H9 (cell line): ENCODE measurements around the gene FCN2. TPM values are rescaled to one million over a fixed set of nuclear protein-coding genes. Genes with fewer than 3 reads are reported as not detected.

ENCODE experiments used
- DNase-seq: peaks from one replicate; pipeline ENCODE4 v3.0.0-alpha.2; 2017
- H2AFZ ChIP-seq: one replicate; pipeline ENCODE4 v1.6.1; 2013; ENCODE audit warnings: mild to moderate bottlenecking, low read length, control low read depth, moderate library complexity
- H2AK5ac ChIP-seq: 2 replicates; pipeline ENCODE4 v1.6.1; 2013; ENCODE audit warnings: low read length, control low read depth, mixed read lengths; ENCODE audit not compliant: insufficient read length
- H2BK120ac ChIP-seq: one replicate; pipeline ENCODE4 v1.6.1; 2013; ENCODE audit warnings: low read depth, mild to moderate bottlenecking, low read length, control low read depth, inconsistent platforms; ENCODE audit not compliant: poor library complexity, severe bottlenecking
- H2BK12ac ChIP-seq: 2 replicates; pipeline ENCODE4 v1.6.1; 2013; ENCODE audit warnings: low read length, control low read depth, mixed read lengths, low read depth; ENCODE audit not compliant: insufficient read length
- H2BK15ac ChIP-seq: 2 replicates; pipeline ENCODE4 v1.6.1; 2013; ENCODE audit warnings: low read depth, low read length, control low read depth
- H2BK20ac ChIP-seq: one replicate; pipeline ENCODE4 v1.6.1; 2013; ENCODE audit warnings: low read depth, mild to moderate bottlenecking, low read length, control low read depth, inconsistent platforms; ENCODE audit not compliant: poor library complexity, severe bottlenecking
- H2BK5ac ChIP-seq: 2 replicates; pipeline ENCODE4 v1.6.1; 2013; ENCODE audit warnings: low read length, control low read depth, mixed read lengths; ENCODE audit not compliant: insufficient read length
- H3K14ac ChIP-seq: 2 replicates; pipeline ENCODE4 v1.6.1; 2013; ENCODE audit warnings: low read length, control low read depth; ENCODE audit not compliant: insufficient read depth
- H3K18ac ChIP-seq: 2 replicates; pipeline ENCODE4 v1.6.1; 2013; ENCODE audit warnings: low read depth, mild to moderate bottlenecking, mixed read lengths, low read length, control low read depth; ENCODE audit not compliant: insufficient read length
- H3K23ac ChIP-seq: 2 replicates; pipeline ENCODE4 v1.6.1; 2013; ENCODE audit warnings: low read length, control low read depth, mixed read lengths, low read depth; ENCODE audit not compliant: insufficient read length
- H3K23me2 ChIP-seq: 2 replicates; pipeline ENCODE4 v1.6.1; 2013; ENCODE audit warnings: low read depth, mild to moderate bottlenecking, mixed read lengths, low read length, control low read depth; ENCODE audit not compliant: insufficient read length, poor library complexity, severe bottlenecking
- H3K27ac ChIP-seq: 2 replicates; pipeline ENCODE4 v1.5.1; 2013; ENCODE audit warnings: low read length, control low read depth, mixed read lengths, low read depth; ENCODE audit not compliant: insufficient read length
- H3K27me3 ChIP-seq: 2 replicates; pipeline ENCODE4 v1.6.1; 2013; ENCODE audit warnings: low read length, control low read depth, inconsistent platforms; ENCODE audit not compliant: insufficient read depth
- H3K4ac ChIP-seq: 2 replicates; pipeline ENCODE4 v1.6.1; 2013; ENCODE audit warnings: low read depth, mild to moderate bottlenecking, control low read depth, inconsistent platforms, low read length, moderate library complexity
- H3K4me1 ChIP-seq: 2 replicates; pipeline ENCODE4 v1.6.1; 2013; ENCODE audit warnings: low read length, control low read depth, inconsistent platforms; ENCODE audit not compliant: insufficient read depth
- H3K4me2 ChIP-seq: 2 replicates; pipeline ENCODE4 v1.6.1; 2013; ENCODE audit warnings: low read length, control low read depth, mixed read lengths; ENCODE audit not compliant: insufficient read length, insufficient read depth
- H3K56ac ChIP-seq: 2 replicates; pipeline ENCODE4 v1.6.1; 2013; ENCODE audit warnings: low read depth, mild to moderate bottlenecking, mixed read lengths, low read length, control low read depth; ENCODE audit not compliant: insufficient read length
- H3K79me1 ChIP-seq: 2 replicates; pipeline ENCODE4 v1.6.1; 2013; ENCODE audit warnings: low read depth, mild to moderate bottlenecking, moderate library complexity, low read length, control low read depth, inconsistent platforms; ENCODE audit not compliant: insufficient read depth, poor library complexity, severe bottlenecking
- H3K79me2 ChIP-seq: 2 replicates; pipeline ENCODE4 v1.6.1; 2013; ENCODE audit warnings: low read length, control low read depth, inconsistent platforms; ENCODE audit not compliant: insufficient read depth
- H3K9ac ChIP-seq: 2 replicates; pipeline ENCODE4 v1.6.1; 2013; ENCODE audit warnings: low read length, control low read depth, mixed read lengths; ENCODE audit not compliant: insufficient read length; ENCODE audit errors: extremely low read depth
- H3K9me3 ChIP-seq: one replicate; pipeline ENCODE4 v1.6.1; 2013; ENCODE audit warnings: low read depth, low read length, inconsistent platforms; ENCODE audit not compliant: control insufficient read depth
- H3T11ph ChIP-seq: one replicate; pipeline ENCODE4 v1.6.1; 2013; ENCODE audit warnings: mild to moderate bottlenecking, low read length, control low read depth, inconsistent platforms
- H4K20me1 ChIP-seq: one replicate; pipeline ENCODE4 v1.6.1; 2013; ENCODE audit not compliant: control insufficient read depth, insufficient read length, insufficient read depth
- H4K5ac ChIP-seq: 2 replicates; pipeline ENCODE4 v1.6.1; 2013; ENCODE audit warnings: low read depth, mild to moderate bottlenecking, mixed read lengths, low read length, control low read depth; ENCODE audit not compliant: insufficient read length
- H4K8ac ChIP-seq: replicated peaks from 2 replicates; pipeline ENCODE4 v1.6.1; 2013; ENCODE audit warnings: low read length, control low read depth, mixed read lengths, low read depth; ENCODE audit not compliant: insufficient read length
- H4K91ac ChIP-seq: 2 replicates; pipeline ENCODE4 v1.6.1; 2013; ENCODE audit warnings: low read depth, mild to moderate bottlenecking, moderate library complexity, mixed read lengths, low read length, control low read depth; ENCODE audit not compliant: insufficient read length
- H3K27ac Mint-ChIP-seq, 3 experiments: 2 replicates in 2 of 3; 3 replicates in 1 of 3; pipeline ENCODE4 v1.8.0; 2020 to 2021; ENCODE audit warnings: mixed read lengths in 3 of 3, mild to moderate bottlenecking in 1 of 3, moderate library complexity in 1 of 3
- H3K27me3 Mint-ChIP-seq: 2 replicates; pipeline ENCODE4 v1.8.0; 2021; ENCODE audit warnings: low read depth, mild to moderate bottlenecking, moderate library complexity, mixed read lengths
- H3K36me3 Mint-ChIP-seq, 3 experiments: 2 replicates in 2 of 3; 3 replicates in 1 of 3; pipeline ENCODE4 v1.8.0; 2020 to 2021; ENCODE audit warnings: low read depth in 3 of 3, mixed read lengths in 3 of 3; ENCODE audit not compliant: insufficient read depth in 1 of 3
- H3K4me1 Mint-ChIP-seq, 2 experiments: 2 replicates each; pipeline ENCODE4 v1.8.0; 2020; ENCODE audit warnings: mixed read lengths in 2 of 2
- H3K4me3 Mint-ChIP-seq, 2 experiments: 2 replicates in 1 of 2; 3 replicates in 1 of 2; pipeline ENCODE4 v1.8.0; 2020 to 2021; ENCODE audit warnings: mild to moderate bottlenecking in 2 of 2, mixed read lengths in 2 of 2, moderate library complexity in 1 of 2
- H3K9me3 Mint-ChIP-seq, 2 experiments: 2 replicates in 1 of 2; 3 replicates in 1 of 2; pipeline ENCODE4 v1.8.0; 2020; ENCODE audit warnings: mild to moderate bottlenecking in 2 of 2, mixed read lengths in 2 of 2, moderate library complexity in 1 of 2
- WGBS: extraction: QIAGEN DNeasy Blood & Tissue Kit; methylation state at CpG from one replicate; pipeline ENCODE4 v1.1.7; 2013; ENCODE audit warnings: missing lambda C conversion rate, low lambda C conversion rate, mixed read lengths; ENCODE audit not compliant: insufficient read length; ENCODE audit errors: extremely low coverage; 5-methylcytosine and 5-hydroxymethylcytosine counted together
- total RNA-seq: library from RNA; stranded (reverse); gene quantifications from 2 replicates; pipeline ENCODE4 v1.2.1, GENCODE V29; 2021
- TF ChIP-seq, protein P1 (sequence below): fragments of 200-600 bp; sonication (generic); conservative IDR thresholded peaks from 3 replicates; pipeline ENCODE4 v1.8.0; 2021; ENCODE audit warnings: antibody characterized with exemption, mild to moderate bottlenecking

The FCN2 gene
- total RNA-seq, 1 experiment from 2014 or later, result not detected

GRCh38 chr9:134889386-134890154 is 9.0 kb downstream of the FCN2 start:
- H3K23ac ChIP-seq, result no peak overlapping the region
- peaks cover 6 to 9% of the 10 kb centered on the region in 2 experiments; a peak in 4 of 5 replicates for H3K9me3 Mint-ChIP-seq
- H3K36me3 Mint-ChIP-seq, result peaks cover 0 to 8% (median 0%) of the 10 kb centered on the region in 3 experiments; a peak in 2 of 7 replicates
- H3K4me2 ChIP-seq, result no peak overlapping the region
- no peak overlapping the region for H2AFZ ChIP-seq
- H3K27ac Mint-ChIP-seq, result no peak overlapping the region
- H3K27me3 ChIP-seq, result no peaks in the 10 kb centered on the region
- no peak overlapping the region for H4K8ac ChIP-seq
- H3K23me2 ChIP-seq, result no peaks in the 10 kb centered on the region
- no peak for DNase-seq
- peaks cover 4% of the 10 kb centered on the region for H3K27me3 Mint-ChIP-seq
- no peak overlapping the region for H2BK20ac ChIP-seq
- no peak overlapping the region for H4K91ac ChIP-seq
- H3K27ac ChIP-seq, result no peak overlapping the region
- H3K14ac ChIP-seq, result no peak overlapping the region; the same call in 1 of the 2 replicates
- peaks cover 7% of the 10 kb centered on the region for H3K9me3 ChIP-seq
- H3K18ac ChIP-seq, result no peak overlapping the region
- no peak overlapping the region for H2AK5ac ChIP-seq
- no peak overlapping the region for H3K4ac ChIP-seq
- no peak overlapping the region for H2BK15ac ChIP-seq
- H3K56ac ChIP-seq, result no peak overlapping the region
- no CpG with 5 or more reads among the region's 10 CpGs for WGBS
- H2BK120ac ChIP-seq, result no peak overlapping the region
- no peak overlapping the region for H2BK5ac ChIP-seq
- no peak overlapping the region for H2BK12ac ChIP-seq
- H3K79me1 ChIP-seq, result no peaks in the 10 kb centered on the region
- no peaks in the 10 kb centered on the region for H3K79me2 ChIP-seq
- H3K4me3 Mint-ChIP-seq, result no peak overlapping the region
- no peak overlapping the region for H4K5ac ChIP-seq
- H4K20me1 ChIP-seq, result no peaks in the 10 kb centered on the region
- no peak overlapping the region for H3T11ph ChIP-seq
- no peak overlapping the region for H3K9ac ChIP-seq
- TF ChIP-seq, protein P1, sequence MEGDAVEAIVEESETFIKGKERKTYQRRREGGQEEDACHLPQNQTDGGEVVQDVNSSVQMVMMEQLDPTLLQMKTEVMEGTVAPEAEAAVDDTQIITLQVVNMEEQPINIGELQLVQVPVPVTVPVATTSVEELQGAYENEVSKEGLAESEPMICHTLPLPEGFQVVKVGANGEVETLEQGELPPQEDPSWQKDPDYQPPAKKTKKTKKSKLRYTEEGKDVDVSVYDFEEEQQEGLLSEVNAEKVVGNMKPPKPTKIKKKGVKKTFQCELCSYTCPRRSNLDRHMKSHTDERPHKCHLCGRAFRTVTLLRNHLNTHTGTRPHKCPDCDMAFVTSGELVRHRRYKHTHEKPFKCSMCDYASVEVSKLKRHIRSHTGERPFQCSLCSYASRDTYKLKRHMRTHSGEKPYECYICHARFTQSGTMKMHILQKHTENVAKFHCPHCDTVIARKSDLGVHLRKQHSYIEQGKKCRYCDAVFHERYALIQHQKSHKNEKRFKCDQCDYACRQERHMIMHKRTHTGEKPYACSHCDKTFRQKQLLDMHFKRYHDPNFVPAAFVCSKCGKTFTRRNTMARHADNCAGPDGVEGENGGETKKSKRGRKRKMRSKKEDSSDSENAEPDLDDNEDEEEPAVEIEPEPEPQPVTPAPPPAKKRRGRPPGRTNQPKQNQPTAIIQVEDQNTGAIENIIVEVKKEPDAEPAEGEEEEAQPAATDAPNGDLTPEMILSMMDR, result no peak
- H3K4me1 ChIP-seq, result no peaks in the 10 kb centered on the region
- H3K4me1 Mint-ChIP-seq, result peaks cover 0 to 4% of the 10 kb centered on the region in 2 experiments; a peak in 2 of 4 replicates
